CD4-positive, alpha-beta T cell treated with Interleukin-12 subunit alpha and Interleukin-12 subunit beta, for 1 hour (primary cell): Measurements from ENCODE around the gene LRRC4.

Source experiments
- DNase-seq: peaks from one replicate; pipeline ENCODE4 v3.0.0-alpha.2; 2020

Gene LRRC4

GRCh38 chr7:128031901-128032604 is 816 bp upstream of the LRRC4 start:
- DNase-seq: peak; percentile 44

- DNase-seq: no peak
Observed at GRCh38 chr7:128030263-128030653, 979 bp downstream of the LRRC4 start.

GRCh38 chr7:128029405-128029995 is 1.7 kb downstream of the LRRC4 start:
- DNase-seq: no peak

GRCh38 chr7:128027485-128027980 is 3.7 kb downstream of the LRRC4 start:
- no peak for DNase-seq

GRCh38 chr7:128026551-128026950 is 4.7 kb downstream of the LRRC4 start:
- DNase-seq: no peak

GRCh38 chr7:128025819-128026218 is 5.4 kb downstream of the LRRC4 start:
- no peak for DNase-seq

GRCh38 chr7:128025380-128025779 is 5.9 kb downstream of the LRRC4 start:
- no peak for DNase-seq

GRCh38 chr7:128024151-128024550 is 7.1 kb downstream of the LRRC4 start:
- no peak for DNase-seq

- DNase-seq: no peak
Observed at GRCh38 chr7:128022631-128023532, 8.4 kb downstream of the LRRC4 start.

GRCh38 chr7:128021366-128021765 is 9.9 kb downstream of the LRRC4 start:
- DNase-seq: no peak

GRCh38 chr7:128020159-128020558 is 11.1 kb downstream of the LRRC4 start:
- DNase-seq: no peak

- DNase-seq: no peak
Observed at GRCh38 chr7:128019288-128019687, 11.9 kb downstream of the LRRC4 start.

- DNase-seq: no peak
Observed at GRCh38 chr7:128017862-128018845, 13.1 kb downstream of the LRRC4 start.

- no peak for DNase-seq
Observed at GRCh38 chr7:128017460-128017859, 13.8 kb downstream of the LRRC4 start.

GRCh38 chr7:128014811-128015210 is 16.4 kb downstream of the LRRC4 start:
- DNase-seq: no peak

GRCh38 chr7:128011131-128011661 is 20.0 kb downstream of the LRRC4 start:
- DNase-seq: no peak

GRCh38 chr7:128010391-128011127 is 20.7 kb downstream of the LRRC4 start:
- no peak for DNase-seq

- DNase-seq: no peak
Observed at GRCh38 chr7:128008744-128009143, 22.5 kb downstream of the LRRC4 start.

- no peak for DNase-seq
Observed at GRCh38 chr7:128008141-128008540, 23.1 kb downstream of the LRRC4 start.

GRCh38 chr7:128007303-128007680 is 23.9 kb downstream of the LRRC4 start:
- DNase-seq: no peak

- DNase-seq: no peak
Observed at GRCh38 chr7:128006550-128007302, 24.5 kb downstream of the LRRC4 start.
